Daoy (cell line): ENCODE results near the gene PACSIN1. TPM values are rescaled to one million over a fixed set of nuclear protein-coding genes. Genes with fewer than 3 reads are reported as not detected.

ENCODE experiments used
- DNase-seq: peaks from one replicate; pipeline ENCODE4 v3.0.0-alpha.2; 2015; ENCODE audit warnings: low read depth
- total RNA-seq: library from RNA; depleted of rRNA; stranded (reverse); fragments of >200 nt; shearing (Covaris generic); gene quantifications from 2 replicates; pipeline ENCODE4 v1.2.3, GENCODE V29; 2014

Gene PACSIN1
- total RNA-seq, 1 experiment from 2014 or later: not detected

GRCh38 chr6:34526992-34527728, 61.3 kb downstream of the PACSIN1 start:
- peak; percentile 95 for DNase-seq

- DNase-seq: no peak
Observed at GRCh38 chr6:34527751-34528670, 62.1 kb downstream of the PACSIN1 start.

GRCh38 chr6:34528996-34529664, 63.3 kb downstream of the PACSIN1 start:
- DNase-seq: no peak

GRCh38 chr6:34529665-34530327, 63.9 kb downstream of the PACSIN1 start:
- no peak for DNase-seq

- no peak for DNase-seq
Observed at GRCh38 chr6:34530753-34531365, 65.0 kb downstream of the PACSIN1 start.

GRCh38 chr6:34531580-34532201, 65.8 kb downstream of the PACSIN1 start:
- DNase-seq: no peak

- no peak for DNase-seq
Observed at GRCh38 chr6:34532230-34532629, 66.4 kb downstream of the PACSIN1 start.

GRCh38 chr6:34534146-34534545, 68.3 kb downstream of the PACSIN1 start:
- DNase-seq: no peak

GRCh38 chr6:34534656-34535055, 68.8 kb downstream of the PACSIN1 start:
- DNase-seq: no peak

GRCh38 chr6:34535199-34535598, 69.3 kb downstream of the PACSIN1 start:
- no peak for DNase-seq

- no peak for DNase-seq
Observed at GRCh38 chr6:34535646-34536045, 69.8 kb downstream of the PACSIN1 start.

- DNase-seq: no peak
Observed at GRCh38 chr6:34536251-34536958, 70.5 kb downstream of the PACSIN1 start.

- no peak for DNase-seq
Observed at GRCh38 chr6:34536959-34537848, 71.3 kb downstream of the PACSIN1 start.

GRCh38 chr6:34537922-34538550, 72.2 kb downstream of the PACSIN1 start:
- DNase-seq: no peak

- DNase-seq: no peak
Observed at GRCh38 chr6:34538581-34538980, 72.7 kb downstream of the PACSIN1 start.

GRCh38 chr6:34539181-34539580, 73.3 kb downstream of the PACSIN1 start:
- DNase-seq: no peak

GRCh38 chr6:34540222-34540621, 74.3 kb downstream of the PACSIN1 start:
- DNase-seq: no peak

GRCh38 chr6:34540841-34541240, 75.0 kb downstream of the PACSIN1 start:
- no peak for DNase-seq

GRCh38 chr6:34543421-34543820, 77.5 kb downstream of the PACSIN1 start:
- DNase-seq: peak; percentile 82
